Measurements from ENCODE around the gene DAB2. TPM values are rescaled to one million over a fixed set of nuclear protein-coding genes. Genes with fewer than 3 reads are reported as not detected.

The DAB2 gene
- total RNA-seq, 1 donor, result 14.4 TPM

- Histone ChIP-seq H3K9me3 (ENCODE audit: low read depth, low read length) (no peaks in the 10 kb centered on the region), H3K4me1 (ENCODE audit: insufficient read depth, low read length) (no peaks in the 10 kb centered on the region), H3K4me3 (ENCODE audit: low read length) (no peak within 1 kb of the TSS), H3K27me3 (ENCODE audit: insufficient read depth, low read length) (no peaks in the 10 kb centered on the region)
Measured at GRCh38 chr5:39364367-39364766, 60.4 kb downstream of the DAB2 start, which contains the start of gene C9. Gene C9 (minus strand): TSS chr5:39364495. CDS start chr5:39364464, 31 bp downstream.

- Histone ChIP-seq H3K4me1 (ENCODE audit: insufficient read depth, low read length) (no peaks in the 10 kb centered on the region), H3K27me3 (ENCODE audit: insufficient read depth, low read length) (no peaks in the 10 kb centered on the region), H3K9me3 (ENCODE audit: low read depth, low read length) (no peaks in the 10 kb centered on the region), H3K4me3 (ENCODE audit: low read length) (no peak overlapping the region)
Measured at GRCh38 chr5:39363217-39363616, 61.6 kb downstream of the DAB2 start.

- H3K27me3 ChIP-seq (ENCODE audit: insufficient read depth, low read length), result no peaks in the 10 kb centered on the region
- no peaks in the 10 kb centered on the region for H3K9me3 ChIP-seq (ENCODE audit: low read depth, low read length)
- H3K4me3 ChIP-seq (ENCODE audit: low read length), result no peak overlapping the region
- no peaks in the 10 kb centered on the region for H3K4me1 ChIP-seq (ENCODE audit: insufficient read depth, low read length)
Measured at GRCh38 chr5:39362646-39363045, 62.1 kb downstream of the DAB2 start.

- Histone ChIP-seq H3K4me1 (ENCODE audit: insufficient read depth, low read length) (no peaks in the 10 kb centered on the region), H3K4me3 (ENCODE audit: low read length) (no peak overlapping the region)
Measured at GRCh38 chr5:39361306-39361705, 63.5 kb downstream of the DAB2 start.

GRCh38 chr5:39360471-39361111, 64.2 kb downstream of the DAB2 start:
- Histone ChIP-seq H3K27me3 (ENCODE audit: insufficient read depth, low read length) (no peaks in the 10 kb centered on the region), H3K4me3 (ENCODE audit: low read length) (no peak overlapping the region), H3K9me3 (ENCODE audit: low read depth, low read length) (no peaks in the 10 kb centered on the region), H3K4me1 (ENCODE audit: insufficient read depth, low read length) (no peaks in the 10 kb centered on the region)

More at GRCh38 chr5:39361306-39361705, 63.5 kb downstream of the DAB2 start:
- Histone ChIP-seq H3K27me3 (ENCODE audit: insufficient read depth, low read length) (no peaks in the 10 kb centered on the region), H3K9me3 (ENCODE audit: low read depth, low read length) (no peaks in the 10 kb centered on the region)

- H3K4me1 ChIP-seq (ENCODE audit: insufficient read depth, low read length), result no peaks in the 10 kb centered on the region
- H3K4me3 ChIP-seq (ENCODE audit: low read length), result no peak overlapping the region
- H3K9me3 ChIP-seq (ENCODE audit: low read depth, low read length), result no peaks in the 10 kb centered on the region
- H3K27me3 ChIP-seq (ENCODE audit: insufficient read depth, low read length), result no peaks in the 10 kb centered on the region
Measured at GRCh38 chr5:39356263-39356662, 68.5 kb downstream of the DAB2 start.

GRCh38 chr5:39355324-39355723, 69.5 kb downstream of the DAB2 start:
- Histone ChIP-seq H3K27me3 (ENCODE audit: insufficient read depth, low read length) (no peaks in the 10 kb centered on the region), H3K4me3 (ENCODE audit: low read length) (no peak overlapping the region), H3K4me1 (ENCODE audit: insufficient read depth, low read length) (no peaks in the 10 kb centered on the region), H3K9me3 (ENCODE audit: low read depth, low read length) (no peaks in the 10 kb centered on the region)

- H3K4me3 ChIP-seq (ENCODE audit: low read length), result no peak overlapping the region
- no peaks in the 10 kb centered on the region for H3K4me1 ChIP-seq (ENCODE audit: insufficient read depth, low read length)
- no peaks in the 10 kb centered on the region for H3K9me3 ChIP-seq (ENCODE audit: low read depth, low read length)
- no peaks in the 10 kb centered on the region for H3K27me3 ChIP-seq (ENCODE audit: insufficient read depth, low read length)
Measured at GRCh38 chr5:39353717-39354399, 70.9 kb downstream of the DAB2 start.

- H3K27me3 ChIP-seq (ENCODE audit: insufficient read depth, low read length), result no peaks in the 10 kb centered on the region
- no peak overlapping the region for H3K4me3 ChIP-seq (ENCODE audit: low read length)
- no peaks in the 10 kb centered on the region for H3K9me3 ChIP-seq (ENCODE audit: low read depth, low read length)
- H3K4me1 ChIP-seq (ENCODE audit: insufficient read depth, low read length), result no peaks in the 10 kb centered on the region
Measured at GRCh38 chr5:39352951-39353350, 71.8 kb downstream of the DAB2 start.

GRCh38 chr5:39352170-39352569, 72.6 kb downstream of the DAB2 start:
- Histone ChIP-seq H3K27me3 (ENCODE audit: insufficient read depth, low read length) (no peaks in the 10 kb centered on the region), H3K9me3 (ENCODE audit: low read depth, low read length) (no peaks in the 10 kb centered on the region), H3K4me1 (ENCODE audit: insufficient read depth, low read length) (no peaks in the 10 kb centered on the region), H3K4me3 (ENCODE audit: low read length) (no peak overlapping the region)

GRCh38 chr5:39349484-39349883, 75.3 kb downstream of the DAB2 start:
- no peaks in the 10 kb centered on the region for H3K4me1 ChIP-seq (ENCODE audit: insufficient read depth, low read length)
- H3K9me3 ChIP-seq (ENCODE audit: low read depth, low read length), result no peaks in the 10 kb centered on the region
- H3K4me3 ChIP-seq (ENCODE audit: low read length), result no peak overlapping the region
- no peaks in the 10 kb centered on the region for H3K27me3 ChIP-seq (ENCODE audit: insufficient read depth, low read length)

- Histone ChIP-seq H3K27me3 (ENCODE audit: insufficient read depth, low read length) (no peaks in the 10 kb centered on the region), H3K4me1 (ENCODE audit: insufficient read depth, low read length) (no peaks in the 10 kb centered on the region), H3K9me3 (ENCODE audit: low read depth, low read length) (no peaks in the 10 kb centered on the region), H3K4me3 (ENCODE audit: low read length) (no peak overlapping the region)
Measured at GRCh38 chr5:39342460-39342859, 82.3 kb downstream of the DAB2 start.

- no peaks in the 10 kb centered on the region for H3K27me3 ChIP-seq (ENCODE audit: insufficient read depth, low read length)
- no peaks in the 10 kb centered on the region for H3K9me3 ChIP-seq (ENCODE audit: low read depth, low read length)
- no peak overlapping the region for H3K4me3 ChIP-seq (ENCODE audit: low read length)
- H3K4me1 ChIP-seq (ENCODE audit: insufficient read depth, low read length), result no peaks in the 10 kb centered on the region
Measured at GRCh38 chr5:39341896-39342295, 82.9 kb downstream of the DAB2 start.

- Histone ChIP-seq H3K4me1 (ENCODE audit: insufficient read depth, low read length) (no peaks in the 10 kb centered on the region), H3K9me3 (ENCODE audit: low read depth, low read length) (no peaks in the 10 kb centered on the region), H3K27me3 (ENCODE audit: insufficient read depth, low read length) (no peaks in the 10 kb centered on the region), H3K4me3 (ENCODE audit: low read length) (no peak overlapping the region)
Measured at GRCh38 chr5:39340506-39340905, 84.3 kb downstream of the DAB2 start.

GRCh38 chr5:39337252-39337915, 87.4 kb downstream of the DAB2 start:
- no peak overlapping the region for H3K4me3 ChIP-seq (ENCODE audit: low read length)

More at GRCh38 chr5:39337252-39337915, 87.4 kb downstream of the DAB2 start:
- Histone ChIP-seq H3K4me1 (ENCODE audit: insufficient read depth, low read length) (no peaks in the 10 kb centered on the region), H3K27me3 (ENCODE audit: insufficient read depth, low read length) (no peaks in the 10 kb centered on the region), H3K9me3 (ENCODE audit: low read depth, low read length) (no peaks in the 10 kb centered on the region)
